Mucosa of rectum (tissue), 2 donors: ENCODE results near the gene CSNK1G3.

ENCODE experiments used
- H3K27ac ChIP-seq, 2 donors: one replicate each; pipeline ENCODE4 v1.7.0; 2013; ENCODE audit warnings: inconsistent platforms in 2 of 2, low read depth in 2 of 2, low read length in 2 of 2
- H3K27me3 ChIP-seq, 2 donors: one replicate each; pipeline ENCODE4 v1.7.0; 2013; ENCODE audit warnings: low read length in 2 of 2; ENCODE audit not compliant: control insufficient read depth in 2 of 2, insufficient read depth in 2 of 2
- H3K36me3 ChIP-seq, 2 donors: one replicate each; pipeline ENCODE4 v1.7.0; 2013; ENCODE audit warnings: low read length in 2 of 2; ENCODE audit not compliant: control insufficient read depth in 2 of 2, insufficient read depth in 2 of 2
- H3K4me1 ChIP-seq, 2 donors: one replicate each; pipeline ENCODE4 v1.7.0; 2013; ENCODE audit warnings: low read length in 2 of 2, mild to moderate bottlenecking in 1 of 2; ENCODE audit not compliant: control insufficient read depth in 2 of 2, insufficient read depth in 2 of 2
- H3K4me3 ChIP-seq, 2 donors: one replicate each; pipeline ENCODE4 v1.7.0; 2013; ENCODE audit warnings: low read length in 2 of 2
- H3K9ac ChIP-seq, 2 donors: one replicate each; pipeline ENCODE4 v1.7.0; 2013; ENCODE audit warnings: low read length in 2 of 2, low read depth in 1 of 2, mild to moderate bottlenecking in 1 of 2
- H3K9me3 ChIP-seq, 2 donors: one replicate each; pipeline ENCODE4 v1.7.0; 2013; ENCODE audit warnings: low read length in 2 of 2; ENCODE audit not compliant: control insufficient read depth in 2 of 2
- donor health status: healthy.
- donor health status: Normal muscosa, but diverticular disease.

Gene CSNK1G3

DNA sequence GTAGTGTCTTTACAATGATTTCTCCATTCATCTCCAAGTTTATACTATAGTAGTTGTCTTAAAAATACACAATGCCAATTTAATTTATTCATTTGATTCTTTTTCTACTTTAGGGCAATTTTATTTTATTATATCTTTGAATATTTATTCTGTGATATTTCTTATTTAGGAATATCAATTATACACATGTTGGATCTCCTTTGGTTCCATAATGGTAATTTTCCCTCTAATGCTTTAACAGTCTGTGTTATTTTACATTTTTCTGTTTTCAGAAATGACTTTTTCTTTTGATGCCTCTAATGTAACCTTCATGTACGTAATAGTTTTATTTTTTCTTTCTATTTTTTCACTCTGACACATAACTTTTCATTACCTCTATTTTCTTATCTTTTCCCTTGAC lies 153.0 kb downstream of the CSNK1G3 start:
- Histone ChIP-seq H3K27me3 (no peaks in the 10 kb centered on the region), H3K9me3 (peaks cover 0 to 2% of the 10 kb centered on the region in 2 donors), H3K4me1 (no peaks in the 10 kb centered on the region), H3K27ac (no peak overlapping the region), H3K9ac (no peak overlapping the region), H3K4me3 (no peak overlapping the region), H3K36me3 (no peaks in the 10 kb centered on the region)

DNA sequence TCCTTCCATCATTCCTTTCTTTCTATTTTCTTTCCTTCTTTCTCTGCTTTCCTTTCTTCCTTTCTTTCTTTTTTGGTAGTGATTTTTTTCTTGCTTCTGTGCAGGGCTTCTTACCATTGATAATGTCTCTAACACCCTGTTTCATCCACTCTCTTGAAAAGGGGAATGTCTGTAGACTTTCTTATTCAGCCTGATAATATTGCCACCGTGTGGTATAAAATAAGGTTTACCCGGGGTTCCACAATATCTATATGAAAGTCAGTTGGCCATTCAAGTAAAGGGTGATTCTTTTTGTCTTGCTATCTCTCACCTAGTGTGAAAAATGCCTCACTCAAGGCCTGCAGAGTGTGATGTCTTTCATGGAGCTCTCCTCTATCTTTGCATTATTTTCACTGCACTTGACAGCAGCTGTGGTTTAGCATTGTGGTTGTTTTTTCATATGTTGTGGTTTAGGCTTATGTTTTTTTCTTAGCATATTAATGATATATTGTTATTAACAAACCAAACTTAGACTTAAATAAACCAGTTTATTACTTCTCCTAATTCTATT lies 153.9 kb downstream of the CSNK1G3 start:
- H3K4me1 ChIP-seq: no peaks in the 10 kb centered on the region
- no peaks in the 10 kb centered on the region for H3K27me3 ChIP-seq
- H3K9me3 ChIP-seq: peaks cover 0 to 2% of the 10 kb centered on the region in 2 donors
- no peak overlapping the region for H3K27ac ChIP-seq
- H3K9ac ChIP-seq: no peak overlapping the region
- no peak overlapping the region for H3K4me3 ChIP-seq
- H3K36me3 ChIP-seq: no peaks in the 10 kb centered on the region
